Neural progenitor cell (in vitro differentiated cells): ENCODE data around the gene INTS11. TPM values are rescaled to one million over a fixed set of nuclear protein-coding genes. Genes with fewer than 3 reads are reported as not detected.

Experiments used
- DNase-seq: peaks from one replicate; pipeline ENCODE4 v3.0.0-alpha.2; 2016; ENCODE audit warnings: low spot score
- H2AFZ ChIP-seq: fragments of 200-600 bp; sonication (generic); replicated peaks from 2 replicates; pipeline ENCODE4 v1.6.1; 2016; ENCODE audit warnings: antibody characterized with exemption
- H3F3A ChIP-seq: fragments of 200-600 bp; sonication (generic); 2 replicates; pipeline ENCODE4 v1.6.1; 2016; ENCODE audit warnings: antibody characterized with exemption, low read depth
- H3K27ac ChIP-seq: fragments of 200-600 bp; sonication (generic); 2 replicates; pipeline ENCODE4 v1.5.1; 2016; ENCODE audit warnings: mild to moderate bottlenecking
- H3K27me3 ChIP-seq: fragments of 200-600 bp; sonication (generic); 2 replicates; pipeline ENCODE4 v1.6.1; 2016; ENCODE audit warnings: mild to moderate bottlenecking, moderate library complexity
- H3K36me3 ChIP-seq: fragments of 200-600 bp; sonication (generic); 2 replicates; pipeline ENCODE4 v1.5.1; 2016
- H3K4me1 ChIP-seq: fragments of 200-600 bp; sonication (generic); 2 replicates; pipeline ENCODE4 v1.6.1; 2016; ENCODE audit warnings: mixed run types
- H3K4me2 ChIP-seq: fragments of 200-600 bp; sonication (generic); 2 replicates; pipeline ENCODE4 v1.6.1; 2016
- H3K4me3 ChIP-seq: fragments of 200-600 bp; sonication (generic); 2 replicates; pipeline ENCODE4 v1.5.1; 2016
- H3K79me2 ChIP-seq: fragments of 200-600 bp; sonication (generic); 2 replicates; pipeline ENCODE4 v1.6.1; 2016; ENCODE audit warnings: low read depth
- H3K9ac ChIP-seq: fragments of 200-600 bp; sonication (generic); 2 replicates; pipeline ENCODE4 v1.6.1; 2016
- H3K9me3 ChIP-seq: fragments of 200-600 bp; sonication (generic); 2 replicates; pipeline ENCODE4 v1.5.1; 2016; ENCODE audit warnings: low read depth
- H4K20me1 ChIP-seq: fragments of 200-600 bp; sonication (generic); 2 replicates; pipeline ENCODE4 v1.6.1; 2016; ENCODE audit warnings: low read depth
- H3K27ac Mint-ChIP-seq: 3 replicates; pipeline ENCODE4 v1.8.0; 2021; ENCODE audit warnings: mixed read lengths
- H3K27me3 Mint-ChIP-seq: 2 replicates; pipeline ENCODE4 v1.8.0; 2022; ENCODE audit warnings: low read depth, mild to moderate bottlenecking, inconsistent platforms, moderate library complexity, mixed read lengths; ENCODE audit not compliant: insufficient read depth
- H3K36me3 Mint-ChIP-seq: 3 replicates; pipeline ENCODE4 v1.8.0; 2021; ENCODE audit warnings: mixed read lengths
- H3K4me1 Mint-ChIP-seq: 3 replicates; pipeline ENCODE4 v1.8.0; 2021; ENCODE audit warnings: mixed read lengths
- H3K4me3 Mint-ChIP-seq: 3 replicates; pipeline ENCODE4 v1.8.0; 2021; ENCODE audit warnings: mild to moderate bottlenecking, moderate library complexity, mixed read lengths
- H3K9me3 Mint-ChIP-seq: 3 replicates; pipeline ENCODE4 v1.8.0; 2020; ENCODE audit warnings: mixed read lengths
- EZH2 ChIP-seq: fragments of 200-600 bp; sonication (generic); IDR thresholded peaks from 2 replicates; pipeline ENCODE4 v1.6.1; 2017; ENCODE audit warnings: antibody characterized with exemption, mild to moderate bottlenecking, moderate library complexity
- EZH2phosphoT487 ChIP-seq: fragments of 200-600 bp; sonication (generic); IDR thresholded peaks from 2 replicates; pipeline ENCODE4 v1.6.1; 2017; ENCODE audit warnings: antibody characterized with exemption
- total RNA-seq: library from RNA; depleted of rRNA; stranded (reverse); fragments of >200 nt; gene quantifications from 2 replicates; pipeline ENCODE4 v1.2.3, GENCODE V29; 2015; ENCODE audit warnings: low replicate concordance
- TF ChIP-seq, protein P1 (sequence below): fragments of 200-600 bp; sonication (generic); IDR thresholded peaks from 2 replicates; pipeline ENCODE4 v1.5.1; 2017; ENCODE audit warnings: antibody characterized with exemption, mild to moderate bottlenecking

The INTS11 gene
- total RNA-seq, 1 donor from 2014 or later, result 62.4 TPM

GRCh38 chr1:1356166-1356795, 31.8 kb upstream of the INTS11 start:
- Mint-ChIP-seq H3K27me3 (peaks cover 25% of the 10 kb centered on the region), H3K9me3 (no peaks in the 10 kb centered on the region), H3K4me1 (peaks cover 46% of the 10 kb centered on the region), H3K36me3 (peaks cover 3% of the 10 kb centered on the region), H3K27ac (no peak overlapping the region), H3K4me3 (no peak overlapping the region)
- peaks cover 35% of the 10 kb centered on the region for H3K27me3 ChIP-seq
- H2AFZ ChIP-seq, result no peak overlapping the region
- H3K79me2 ChIP-seq, result no peaks in the 10 kb centered on the region
- no peak overlapping the region for H3K27ac ChIP-seq
- no peak for DNase-seq
- no peaks in the 10 kb centered on the region for H3K36me3 ChIP-seq
- peaks cover 68% of the 10 kb centered on the region for H3F3A ChIP-seq
- H4K20me1 ChIP-seq, result peaks cover 36% of the 10 kb centered on the region
- TF ChIP-seq, protein P1, sequence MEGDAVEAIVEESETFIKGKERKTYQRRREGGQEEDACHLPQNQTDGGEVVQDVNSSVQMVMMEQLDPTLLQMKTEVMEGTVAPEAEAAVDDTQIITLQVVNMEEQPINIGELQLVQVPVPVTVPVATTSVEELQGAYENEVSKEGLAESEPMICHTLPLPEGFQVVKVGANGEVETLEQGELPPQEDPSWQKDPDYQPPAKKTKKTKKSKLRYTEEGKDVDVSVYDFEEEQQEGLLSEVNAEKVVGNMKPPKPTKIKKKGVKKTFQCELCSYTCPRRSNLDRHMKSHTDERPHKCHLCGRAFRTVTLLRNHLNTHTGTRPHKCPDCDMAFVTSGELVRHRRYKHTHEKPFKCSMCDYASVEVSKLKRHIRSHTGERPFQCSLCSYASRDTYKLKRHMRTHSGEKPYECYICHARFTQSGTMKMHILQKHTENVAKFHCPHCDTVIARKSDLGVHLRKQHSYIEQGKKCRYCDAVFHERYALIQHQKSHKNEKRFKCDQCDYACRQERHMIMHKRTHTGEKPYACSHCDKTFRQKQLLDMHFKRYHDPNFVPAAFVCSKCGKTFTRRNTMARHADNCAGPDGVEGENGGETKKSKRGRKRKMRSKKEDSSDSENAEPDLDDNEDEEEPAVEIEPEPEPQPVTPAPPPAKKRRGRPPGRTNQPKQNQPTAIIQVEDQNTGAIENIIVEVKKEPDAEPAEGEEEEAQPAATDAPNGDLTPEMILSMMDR, result no peak
- TF ChIP-seq EZH2phosphoT487, result no peak
- no peak for TF ChIP-seq EZH2
- H3K4me1 ChIP-seq, result peaks cover 63% of the 10 kb centered on the region
- no peak overlapping the region for H3K4me3 ChIP-seq
- H3K9ac ChIP-seq, result no peak overlapping the region
- H3K4me2 ChIP-seq, result no peak overlapping the region
- H3K9me3 ChIP-seq, result no peaks in the 10 kb centered on the region

DNA sequence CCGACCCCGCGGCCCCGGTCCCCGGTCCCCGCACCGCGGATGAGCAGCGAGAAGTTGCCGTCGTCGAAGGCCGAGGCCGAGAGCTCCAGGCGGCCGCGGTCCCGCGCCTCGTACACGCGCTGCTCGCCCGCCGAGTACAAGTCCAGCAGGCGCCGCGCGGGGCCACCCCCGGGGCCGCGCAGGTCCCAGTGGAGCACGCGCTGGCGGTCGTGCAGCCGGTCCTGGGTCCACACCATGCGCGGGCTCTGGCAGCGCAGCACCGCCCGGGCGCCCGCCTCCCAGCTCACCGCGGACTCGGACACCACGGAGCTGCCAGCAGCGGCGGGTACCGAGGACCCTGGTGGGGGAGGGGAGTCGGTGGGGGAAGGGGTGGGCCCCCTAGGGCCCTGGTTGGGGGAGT, 31.0 kb upstream of the INTS11 start:
- no peaks in the 10 kb centered on the region for H3K36me3 ChIP-seq
- no peak overlapping the region for H3K9ac ChIP-seq
- Mint-ChIP-seq H3K27me3 (peaks cover 22% of the 10 kb centered on the region), H3K36me3 (peaks cover 3% of the 10 kb centered on the region), H3K4me1 (peaks cover 38% of the 10 kb centered on the region), H3K27ac (no peak overlapping the region), H3K4me3 (no peak overlapping the region), H3K9me3 (no peaks in the 10 kb centered on the region)
- H3K27me3 ChIP-seq, result peaks cover 35% of the 10 kb centered on the region
- peaks cover 36% of the 10 kb centered on the region for H4K20me1 ChIP-seq
- DNase-seq, result peak; percentile 67
- no peak overlapping the region for H3K27ac ChIP-seq
- peaks cover 60% of the 10 kb centered on the region for H3K4me1 ChIP-seq
- peak overlapping the region; percentile 34 for H3K4me3 ChIP-seq
- no peak for TF ChIP-seq EZH2phosphoT487
- no peak for TF ChIP-seq EZH2
- TF ChIP-seq, protein P1, result no peak
- no peak overlapping the region for H2AFZ ChIP-seq
- H3K4me2 ChIP-seq, result peak overlapping the region; percentile 69
- no peaks in the 10 kb centered on the region for H3K9me3 ChIP-seq
- H3K79me2 ChIP-seq, result no peaks in the 10 kb centered on the region
- peaks cover 60% of the 10 kb centered on the region for H3F3A ChIP-seq

DNA sequence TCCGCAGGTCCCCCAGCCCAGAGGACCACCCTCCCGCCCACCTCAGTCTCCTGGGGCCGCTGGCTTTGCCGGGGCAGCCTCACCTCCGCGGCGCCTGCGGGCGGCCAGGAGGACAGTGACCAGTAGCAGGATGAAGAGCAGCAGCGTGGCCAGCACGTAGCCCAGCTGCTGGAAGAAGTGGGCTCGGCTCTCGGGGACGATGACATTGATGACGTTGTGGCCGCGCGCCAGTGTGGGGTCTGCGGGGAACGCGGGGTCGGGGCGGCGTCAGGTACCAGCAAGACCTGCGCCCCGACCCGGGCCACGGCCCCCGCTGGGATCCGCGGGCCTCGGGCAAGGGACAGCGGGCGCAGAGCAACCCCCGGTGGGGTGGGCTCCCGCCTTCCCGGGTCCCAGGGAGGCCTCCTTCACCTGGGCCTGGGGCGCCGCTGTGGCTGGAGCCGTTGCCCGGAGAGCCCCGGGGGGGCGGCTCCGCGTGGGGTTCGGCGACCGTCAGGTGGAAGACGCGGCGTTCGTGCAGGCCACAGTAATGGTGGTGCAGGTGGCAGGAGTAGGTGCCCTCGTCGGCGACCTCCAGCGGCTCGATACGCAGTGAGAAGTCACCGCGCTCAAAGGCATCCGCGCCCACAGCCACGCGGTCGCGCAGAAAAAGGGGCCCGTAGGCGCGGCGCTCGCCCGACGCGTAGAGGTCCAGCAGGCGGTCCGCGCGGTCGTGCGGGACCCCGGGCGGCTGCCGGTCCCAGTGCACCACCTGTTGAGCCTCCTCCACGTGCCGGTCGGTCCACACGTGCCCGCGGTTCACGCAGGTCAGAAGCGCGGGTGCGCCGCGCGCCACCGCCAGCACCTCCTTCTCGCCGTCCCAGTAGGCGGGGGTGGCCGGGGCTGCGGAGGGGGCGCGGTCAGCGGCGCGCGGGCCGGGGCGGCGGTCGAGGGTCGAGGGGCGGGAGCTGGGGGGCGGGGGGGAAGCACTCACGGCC, 30.1 kb upstream of the INTS11 start:
- Mint-ChIP-seq H3K4me3 (peak overlapping the region; percentile 83), H3K27ac (peak overlapping the region; percentile 76), H3K9me3 (no peaks in the 10 kb centered on the region), H3K4me1 (peaks cover 34% of the 10 kb centered on the region), H3K36me3 (peaks cover 3% of the 10 kb centered on the region), H3K27me3 (peaks cover 22% of the 10 kb centered on the region)
- H3K27ac ChIP-seq, result no peak overlapping the region
- no peaks in the 10 kb centered on the region for H3K9me3 ChIP-seq
- H3K36me3 ChIP-seq, result no peaks in the 10 kb centered on the region
- peak overlapping the region; percentile 34 for H3K4me3 ChIP-seq
- H3K4me2 ChIP-seq, result peak overlapping the region; percentile 69
- peaks cover 51% of the 10 kb centered on the region for H3K4me1 ChIP-seq
- no peak for DNase-seq
- TF ChIP-seq EZH2 (peak; percentile 91), EZH2phosphoT487 (peak; percentile 89)
- TF ChIP-seq, protein P1, result no peak
- no peak overlapping the region for H2AFZ ChIP-seq
- H3F3A ChIP-seq, result peaks cover 53% of the 10 kb centered on the region
- no peak overlapping the region for H3K9ac ChIP-seq
- peaks cover 36% of the 10 kb centered on the region for H4K20me1 ChIP-seq
- H3K79me2 ChIP-seq, result no peaks in the 10 kb centered on the region
- peaks cover 35% of the 10 kb centered on the region for H3K27me3 ChIP-seq
